Measurements from ENCODE around the gene SOCS3.

SOCS3 gene

DNA sequence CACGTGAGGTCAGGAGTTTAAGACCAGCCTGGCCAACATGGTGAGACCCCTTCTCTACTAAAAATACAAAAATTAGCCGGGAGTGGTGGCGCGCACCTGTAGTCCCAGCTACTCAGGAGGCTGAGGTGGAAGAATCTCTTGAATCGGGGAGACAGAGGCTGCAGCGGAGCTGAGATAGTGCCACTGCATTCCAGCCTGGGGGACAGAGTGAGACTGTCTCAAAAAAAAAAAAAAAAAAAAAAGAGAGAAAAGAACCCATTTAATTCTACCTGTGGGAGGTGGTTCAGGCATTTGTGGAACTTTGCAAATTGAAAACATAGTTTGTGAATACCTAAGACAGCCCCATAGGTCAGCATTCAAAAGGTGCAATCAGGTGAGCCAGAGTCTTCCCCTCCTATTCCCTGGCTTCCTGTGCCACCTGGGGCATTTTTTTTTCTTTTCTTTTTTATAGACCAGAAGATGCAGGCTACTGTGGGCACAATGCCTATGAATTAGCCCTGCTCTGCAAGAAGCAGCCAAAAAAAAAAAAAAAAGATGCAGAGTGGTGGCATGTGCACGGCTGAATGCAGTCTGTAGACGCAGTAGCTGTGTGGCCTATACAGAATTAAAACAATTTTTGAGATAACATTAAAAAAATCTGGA lies 9.1 kb upstream of the SOCS3 start:
- no peak for DNase-seq (ENCODE audit: low read depth in 2 of 3, low spot score in 2 of 3)

DNA sequence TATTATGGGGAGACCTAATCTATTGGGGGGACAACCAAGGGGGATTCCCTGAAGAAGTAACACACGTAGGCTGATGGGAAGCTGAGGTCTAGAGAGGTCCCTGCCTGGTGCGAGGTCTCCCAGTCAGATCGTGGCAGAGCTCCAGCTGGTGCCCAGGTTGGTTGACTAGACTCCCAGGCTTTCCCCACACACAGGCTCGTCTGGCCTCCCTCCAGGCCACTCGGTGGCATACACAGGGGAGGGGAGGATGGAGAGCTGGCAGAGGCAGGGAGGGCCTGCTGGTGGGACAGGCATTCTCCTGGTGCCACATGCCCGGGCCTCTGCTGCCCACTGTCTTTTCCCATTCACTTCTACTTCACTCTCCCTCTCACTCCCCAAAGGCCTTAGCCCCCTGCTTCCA lies 8.5 kb upstream of the SOCS3 start:
- DNase-seq (ENCODE audit: low read depth in 2 of 3, low spot score in 2 of 3), result no peak

DNA sequence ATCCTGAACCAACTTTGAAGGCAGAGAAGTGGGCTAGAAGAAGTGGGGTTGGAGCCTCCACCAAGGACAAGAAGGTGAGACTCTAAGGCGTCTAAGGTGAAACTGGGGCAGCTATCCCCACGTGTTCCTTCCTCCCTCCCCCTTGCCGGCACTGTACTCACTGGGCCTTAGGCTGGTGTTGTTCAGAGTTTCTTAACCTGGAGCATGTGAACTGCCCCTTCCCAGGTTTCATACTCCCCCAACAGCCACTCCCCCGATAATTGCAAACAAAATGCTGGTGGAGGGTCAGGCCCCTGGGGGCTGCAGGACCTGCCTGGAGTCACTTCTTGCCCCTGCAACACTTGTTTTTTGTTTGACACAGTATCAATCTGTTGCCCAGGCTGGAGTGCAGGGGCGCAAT lies 7.3 kb upstream of the SOCS3 start:
- DNase-seq (ENCODE audit: low read depth in 2 of 3, low spot score in 2 of 3), result no peak

DNA sequence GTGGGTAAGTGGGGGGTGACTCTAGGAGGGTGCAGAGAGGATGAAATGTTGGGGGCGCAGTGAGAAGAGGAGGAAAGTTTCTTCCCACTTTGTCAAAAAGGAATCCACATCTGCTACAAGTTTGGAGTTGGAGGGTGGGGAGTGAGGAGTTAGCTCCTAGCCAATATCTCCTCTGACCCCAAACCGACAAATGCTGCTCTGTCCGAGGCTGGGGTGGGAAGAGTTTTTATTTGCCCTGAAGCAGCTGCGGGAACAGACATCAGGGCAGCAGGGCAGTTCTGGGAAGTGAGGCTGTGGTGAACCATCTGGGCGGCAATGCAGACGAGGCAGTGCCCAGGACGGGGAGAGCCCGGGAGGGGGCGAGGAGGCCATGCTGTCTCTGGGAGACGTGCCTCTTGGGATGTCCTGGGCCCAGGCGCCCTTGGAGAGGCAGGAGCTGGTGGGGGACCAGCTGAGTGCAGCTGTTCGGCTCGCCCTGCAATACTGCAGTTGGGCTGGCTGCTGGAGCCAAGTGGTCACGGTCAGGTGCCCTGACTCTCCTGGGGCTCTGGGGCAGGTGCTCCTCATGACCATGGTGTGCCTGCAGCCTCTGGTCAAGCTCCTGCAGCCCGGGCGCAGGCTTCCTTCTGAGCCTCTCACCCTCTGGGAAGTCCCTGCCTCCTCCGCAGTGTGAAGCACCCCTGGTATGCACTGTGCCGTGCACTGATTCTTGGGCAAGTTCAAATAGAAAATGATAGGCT lies 6.4 kb upstream of the SOCS3 start:
- DNase-seq (ENCODE audit: low read depth in 2 of 3, low spot score in 2 of 3), result no peak

DNA sequence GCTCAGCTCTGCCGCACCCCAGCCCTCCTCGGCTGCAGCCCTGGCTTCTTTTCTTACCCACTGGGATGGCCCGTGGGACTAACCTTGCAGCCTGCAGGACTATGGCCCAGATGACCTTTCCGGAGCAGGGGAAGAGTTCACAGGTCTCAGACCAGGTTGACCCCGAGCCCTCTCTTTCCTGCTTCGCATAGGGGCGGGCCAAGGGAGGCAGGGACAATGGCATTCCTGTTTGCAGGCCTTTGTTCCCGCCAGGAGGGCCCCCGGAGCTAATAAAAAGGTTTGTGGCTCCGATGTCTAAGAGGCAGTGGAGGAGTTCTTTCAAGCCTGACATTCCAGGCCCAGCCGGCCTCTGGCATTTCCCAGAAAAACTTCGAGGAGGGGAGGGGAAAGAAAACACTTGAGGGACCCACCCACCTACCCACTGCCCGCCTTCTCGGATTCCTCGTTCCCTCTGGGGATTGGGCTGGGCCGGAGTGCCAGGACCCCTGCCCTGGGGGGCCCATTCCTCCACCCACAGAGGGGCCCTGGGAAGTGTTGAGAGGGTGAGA lies 5.8 kb upstream of the SOCS3 start:
- DNase-seq (ENCODE audit: low read depth in 2 of 3, low spot score in 2 of 3), result no peak

DNA sequence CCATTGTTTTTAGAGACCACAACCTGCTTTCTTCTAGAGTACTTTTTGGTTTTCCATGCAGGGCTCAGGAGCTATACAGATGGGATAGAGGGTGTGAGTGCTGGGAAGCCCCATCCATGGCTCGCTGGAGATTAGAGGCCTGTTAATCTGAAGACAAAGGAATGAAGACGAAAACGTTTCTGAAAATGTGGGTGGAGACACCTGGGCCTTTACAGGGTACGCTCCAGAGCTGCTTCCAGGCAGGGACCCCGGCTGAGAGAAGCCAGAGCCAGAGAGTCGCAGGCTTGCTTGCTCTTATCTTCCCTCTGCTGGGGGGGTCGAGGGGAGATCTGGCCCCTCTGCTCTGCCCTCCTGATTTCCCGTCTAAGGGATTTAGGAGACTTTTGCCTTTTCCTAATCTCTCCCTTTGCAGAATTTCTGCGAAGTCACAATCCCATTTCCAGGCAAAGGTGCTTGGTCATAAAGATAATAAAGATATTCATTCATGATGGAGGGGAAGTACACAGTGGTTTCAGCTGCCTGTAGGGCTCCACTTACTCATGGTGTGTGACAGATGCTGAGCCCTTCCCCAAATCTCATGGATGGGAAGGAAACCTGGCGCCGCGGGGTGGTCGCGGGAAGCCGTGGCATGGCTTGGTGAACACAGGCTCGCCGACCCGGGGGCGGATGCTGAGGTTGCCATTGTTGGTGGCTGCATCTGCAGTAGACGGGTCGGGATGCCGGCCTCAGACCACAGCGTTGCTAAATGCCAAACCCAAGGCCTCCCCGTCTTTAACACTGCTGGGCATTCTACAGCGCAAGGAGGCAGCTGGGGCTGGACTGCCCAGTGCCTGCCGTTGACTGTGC lies 4.8 kb upstream of the SOCS3 start:
- no peak for DNase-seq (ENCODE audit: low read depth in 2 of 3, low spot score in 2 of 3)

DNA sequence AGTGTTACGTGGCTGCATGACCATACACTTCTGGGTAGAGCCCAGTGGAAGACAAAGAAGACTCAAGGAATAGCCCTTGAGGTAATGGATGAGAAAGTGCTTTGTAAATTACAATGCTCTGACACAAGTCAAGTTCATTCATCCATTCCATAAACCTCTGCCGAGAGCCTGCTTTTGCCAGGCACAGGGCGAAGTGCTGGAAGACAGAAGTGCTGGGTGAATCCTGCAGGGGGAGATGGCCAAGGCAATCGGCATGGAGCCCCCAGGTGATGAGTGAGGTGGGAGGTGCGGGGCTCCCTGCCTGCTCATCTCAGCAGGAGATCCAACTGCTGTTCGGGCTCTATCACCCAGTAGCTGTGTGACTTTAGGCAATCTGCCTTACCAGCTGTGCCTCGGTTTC lies 2.8 kb upstream of the SOCS3 start:
- no peak for DNase-seq (ENCODE audit: low read depth in 2 of 3, low spot score in 2 of 3)

DNA sequence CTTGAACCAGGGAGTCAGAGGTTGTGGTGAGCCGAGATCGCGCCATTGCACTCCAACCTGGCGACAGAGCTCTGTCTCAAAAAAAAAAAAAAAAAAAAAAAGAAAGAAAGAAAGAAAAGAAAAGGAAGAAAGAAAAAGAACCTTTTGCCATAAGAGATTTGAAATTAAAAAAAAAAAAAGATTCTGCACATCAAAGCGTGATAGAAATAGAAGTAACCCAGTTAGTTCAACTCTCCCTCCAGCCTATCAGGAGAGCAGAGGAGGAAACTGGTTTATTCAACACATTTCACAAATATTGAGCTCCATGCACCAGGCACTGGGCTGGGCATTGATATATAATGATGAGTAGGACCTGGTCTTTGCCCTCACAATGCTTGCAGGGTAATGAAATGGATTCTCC lies 2.4 kb upstream of the SOCS3 start:
- no peak for DNase-seq (ENCODE audit: low read depth in 2 of 3, low spot score in 2 of 3)

DNA sequence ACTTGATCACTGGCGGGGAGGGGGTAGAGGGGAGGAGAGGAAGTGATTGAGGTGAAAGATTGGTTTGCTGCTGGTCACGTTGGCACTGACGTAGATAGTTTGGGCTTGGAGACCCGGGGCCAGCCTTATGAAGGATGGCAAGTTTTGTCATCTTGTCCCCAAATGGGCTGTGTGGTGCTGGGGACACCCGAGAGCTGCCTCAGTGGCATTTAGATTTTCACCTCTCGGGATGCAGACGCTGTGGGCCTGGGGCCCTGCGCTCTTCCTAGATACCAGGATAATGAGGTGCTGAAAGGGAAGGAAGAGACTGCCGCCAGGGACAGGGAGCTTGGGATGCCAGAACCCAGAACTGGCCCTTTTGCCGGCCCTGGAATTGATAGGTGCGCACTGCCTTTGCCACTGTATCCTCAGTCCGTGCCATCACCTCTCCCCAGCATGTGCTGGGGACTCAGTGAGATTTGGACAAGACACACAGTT lies 1.4 kb upstream of the SOCS3 start:
- no peak for DNase-seq (ENCODE audit: low read depth in 2 of 3, low spot score in 2 of 3)

DNA sequence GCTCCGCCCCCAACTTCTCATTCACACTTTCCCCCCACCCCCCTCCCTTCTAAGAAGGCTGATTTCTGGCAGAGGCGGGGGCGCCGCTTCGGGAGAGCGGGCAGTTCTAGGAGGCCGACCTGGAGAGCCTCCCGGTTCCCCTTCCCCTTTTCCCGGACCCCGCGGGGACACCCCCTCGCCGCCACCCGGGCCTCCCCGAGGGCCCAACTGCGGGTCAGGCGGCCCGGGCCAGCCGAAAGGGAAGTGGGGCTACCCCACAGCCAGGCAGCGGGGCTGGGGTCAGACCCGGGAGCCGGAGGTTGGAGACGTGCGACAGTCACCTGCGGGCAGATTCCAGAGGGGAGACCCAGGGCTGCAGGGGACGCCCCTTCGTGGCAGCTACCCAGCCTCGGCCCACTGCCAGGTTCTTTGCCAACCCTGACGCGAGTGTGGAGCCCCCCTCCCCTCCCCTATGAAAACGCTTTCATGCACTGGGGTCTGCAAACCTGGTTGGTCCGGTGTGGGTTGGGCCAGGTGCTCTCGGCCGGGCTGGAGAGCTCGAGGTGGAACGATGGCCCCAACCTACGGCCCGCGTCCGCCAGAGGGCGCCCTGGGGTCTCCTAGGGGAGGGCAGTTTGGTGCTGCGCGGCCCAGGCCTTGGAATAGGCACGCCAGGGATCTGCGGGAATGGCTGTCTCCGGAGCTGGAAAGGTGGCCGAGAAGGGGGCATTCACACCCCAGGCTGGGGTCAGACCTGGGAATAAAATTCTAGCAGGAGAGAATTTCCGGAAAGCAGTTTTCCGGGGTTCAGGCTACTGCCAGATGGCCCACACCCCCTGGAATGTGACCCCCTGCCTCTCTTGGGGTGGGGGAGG lies 721 bp upstream of the SOCS3 start:
- peak; percentile 80 to 99 (median 99) for DNase-seq (ENCODE audit: low read depth in 2 of 3, low spot score in 2 of 3)

DNA sequence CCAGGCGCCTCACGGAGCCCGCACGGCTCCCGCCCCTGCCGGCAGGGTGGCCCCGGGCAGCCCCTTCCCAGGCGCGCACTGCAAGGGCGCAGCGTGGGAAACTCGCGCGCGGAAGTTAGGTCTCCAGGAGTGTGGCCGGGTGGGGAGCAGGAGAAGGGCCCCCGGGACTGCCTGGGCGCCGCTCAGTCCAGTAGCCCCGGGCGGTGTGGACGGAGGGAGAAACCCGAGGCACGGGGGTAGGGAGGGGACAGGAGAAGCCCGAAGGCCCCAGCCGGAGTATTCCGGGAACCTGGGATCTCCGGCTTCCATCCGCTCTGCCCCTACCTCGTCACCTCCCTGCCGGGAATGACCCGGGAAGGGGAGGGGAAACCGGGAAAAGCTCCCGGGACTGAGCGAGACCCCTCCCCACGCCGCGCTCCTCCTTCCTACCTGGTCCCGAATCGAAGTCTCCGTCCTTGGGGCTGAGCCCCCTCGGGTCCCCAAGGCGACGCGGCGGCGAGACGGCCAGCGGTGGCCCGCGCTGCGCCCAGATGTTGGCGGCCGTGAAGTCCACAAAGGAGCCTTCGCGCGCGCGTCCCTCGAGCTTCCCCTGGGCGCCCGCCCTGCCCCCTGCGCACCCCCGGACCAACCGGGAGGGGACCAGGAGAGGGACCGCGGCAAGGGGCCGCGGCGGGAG lies 418 bp downstream of the SOCS3 start:
- no peak for DNase-seq (ENCODE audit: low read depth in 2 of 3, low spot score in 2 of 3)

DNA sequence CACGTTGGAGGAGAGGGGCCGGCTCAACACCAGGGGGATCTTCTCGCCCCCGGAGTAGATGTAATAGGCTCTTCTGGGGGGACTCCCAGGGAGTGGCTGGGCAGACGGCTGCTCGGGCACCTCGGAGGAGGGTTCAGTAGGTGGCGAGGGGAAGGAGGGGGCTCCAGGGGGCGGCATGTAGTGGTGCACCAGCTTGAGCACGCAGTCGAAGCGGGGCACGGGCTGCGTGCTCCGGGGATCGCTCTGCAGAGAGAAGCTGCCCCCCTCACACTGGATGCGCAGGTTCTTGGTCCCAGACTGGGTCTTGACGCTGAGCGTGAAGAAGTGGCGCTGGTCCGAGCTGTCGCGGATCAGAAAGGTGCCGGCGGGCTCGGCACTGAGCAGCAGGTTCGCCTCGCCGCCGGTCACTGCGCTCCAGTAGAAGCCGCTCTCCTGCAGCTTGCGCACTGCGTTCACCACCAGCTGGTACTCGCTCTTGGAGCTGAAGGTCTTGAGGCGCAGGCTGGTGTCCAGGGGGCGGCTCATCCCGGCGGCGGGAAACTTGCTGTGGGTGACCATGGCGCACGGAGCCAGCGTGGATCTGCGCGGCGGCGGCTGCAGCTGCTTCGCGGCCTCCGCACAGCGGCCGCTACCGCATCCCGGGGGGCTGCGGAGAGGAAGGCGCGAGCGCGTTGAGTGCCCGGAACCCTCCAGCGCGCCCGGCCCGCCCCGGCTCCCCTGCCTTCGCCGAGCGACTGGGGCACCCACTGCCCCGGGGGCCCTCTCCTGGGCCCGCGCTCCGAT lies 1.1 kb downstream of the SOCS3 start:
- DNase-seq (ENCODE audit: low read depth in 2 of 3, low spot score in 2 of 3), result no peak

DNA sequence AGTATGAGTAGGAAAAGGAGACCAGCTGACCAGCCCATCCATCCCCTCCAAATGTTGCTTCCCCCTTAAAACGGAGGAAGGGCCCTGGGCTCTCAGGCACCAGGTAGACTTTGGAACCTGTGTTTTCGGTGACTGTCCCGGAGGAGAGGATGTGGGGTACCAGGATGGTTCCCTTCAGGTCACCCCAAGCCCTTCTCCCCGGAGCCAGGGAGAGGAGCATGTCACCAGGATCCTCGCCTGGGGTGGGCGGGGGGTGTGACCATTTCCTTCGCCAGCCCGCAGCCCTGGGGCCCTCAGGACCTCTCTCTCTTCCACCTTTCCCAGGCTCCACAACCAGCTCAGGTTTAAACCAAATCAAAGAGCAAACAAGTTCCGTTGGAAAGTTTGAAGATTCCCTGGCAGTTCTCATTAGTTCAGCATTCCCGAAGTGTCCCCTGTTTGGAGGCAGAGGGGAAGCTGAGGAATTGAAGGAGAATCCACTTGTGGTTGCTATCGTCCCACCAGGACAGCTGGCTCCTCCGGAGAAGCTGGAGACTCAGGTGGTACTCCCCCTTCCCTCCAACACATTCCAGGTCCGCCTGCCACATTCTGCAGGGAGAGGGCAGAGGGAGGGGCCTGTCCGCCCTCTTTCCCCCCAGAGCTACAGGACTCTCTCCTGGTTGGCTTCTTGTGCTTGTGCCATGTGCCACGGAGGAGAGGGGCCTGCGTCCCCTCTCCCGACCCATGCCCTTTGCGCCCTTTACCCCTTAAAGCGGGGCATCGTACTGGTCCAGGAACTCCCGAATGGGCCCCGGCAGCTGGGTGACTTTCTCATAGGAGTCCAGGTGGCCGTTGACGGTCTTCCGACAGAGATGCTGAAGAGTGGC lies 2.0 kb downstream of the SOCS3 start:
- no peak for DNase-seq (ENCODE audit: low read depth in 2 of 3, low spot score in 2 of 3)

DNA sequence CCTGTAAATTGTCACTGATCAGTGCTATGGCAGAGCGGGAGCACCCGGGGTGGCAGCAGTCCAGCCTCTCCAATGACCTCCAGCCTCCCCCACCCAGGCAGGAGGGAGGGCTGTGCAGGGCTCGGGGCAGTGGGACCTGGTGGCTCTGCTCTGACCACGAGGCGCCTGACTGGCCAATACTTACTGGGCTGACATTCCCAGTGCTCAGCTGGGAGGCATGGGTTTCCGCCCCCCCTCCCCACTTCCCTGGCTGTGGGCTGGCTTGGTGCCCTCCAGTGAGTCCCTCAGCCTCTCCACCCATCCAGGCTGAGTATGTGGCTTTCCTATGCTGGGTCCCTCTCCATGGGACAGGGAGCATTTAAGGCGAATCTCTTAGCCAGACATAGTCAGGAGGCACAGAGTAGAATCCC lies 2.7 kb downstream of the SOCS3 start:
- no peak for DNase-seq (ENCODE audit: low read depth in 2 of 3, low spot score in 2 of 3)

DNA sequence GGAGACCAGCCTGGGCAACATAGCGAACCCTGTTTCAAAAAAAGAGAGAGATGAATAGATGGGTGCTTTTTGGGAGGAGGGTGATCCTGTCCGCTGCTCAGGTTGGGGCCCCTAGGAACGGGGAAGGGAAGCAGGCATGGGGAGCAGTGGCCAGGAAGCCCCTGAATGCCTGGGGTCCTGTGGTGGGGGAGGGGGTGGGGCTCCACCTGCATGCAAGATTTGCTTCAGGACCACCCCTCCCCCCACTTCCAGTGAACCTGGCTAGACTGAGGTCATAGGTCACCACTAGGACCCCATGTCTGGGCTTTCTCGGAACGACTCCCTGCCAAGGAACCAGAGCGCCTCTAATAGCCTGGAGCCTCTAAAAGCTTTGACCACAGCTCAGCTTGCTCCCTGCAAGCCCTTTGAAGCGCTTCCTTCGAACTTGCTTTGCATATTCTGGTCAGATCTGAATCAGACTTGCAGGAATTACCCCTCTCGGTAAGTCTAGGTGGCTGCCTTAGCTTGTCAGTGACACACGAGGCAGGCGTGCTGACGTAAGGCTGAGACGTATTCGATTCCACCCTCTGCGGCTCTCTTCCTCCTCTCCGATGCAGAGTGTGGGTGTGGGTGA lies 3.7 kb downstream of the SOCS3 start:
- peak in 2 of 3 experiments; percentile 68 to 75 for DNase-seq (ENCODE audit: low read depth in 2 of 3, low spot score in 2 of 3)

DNA sequence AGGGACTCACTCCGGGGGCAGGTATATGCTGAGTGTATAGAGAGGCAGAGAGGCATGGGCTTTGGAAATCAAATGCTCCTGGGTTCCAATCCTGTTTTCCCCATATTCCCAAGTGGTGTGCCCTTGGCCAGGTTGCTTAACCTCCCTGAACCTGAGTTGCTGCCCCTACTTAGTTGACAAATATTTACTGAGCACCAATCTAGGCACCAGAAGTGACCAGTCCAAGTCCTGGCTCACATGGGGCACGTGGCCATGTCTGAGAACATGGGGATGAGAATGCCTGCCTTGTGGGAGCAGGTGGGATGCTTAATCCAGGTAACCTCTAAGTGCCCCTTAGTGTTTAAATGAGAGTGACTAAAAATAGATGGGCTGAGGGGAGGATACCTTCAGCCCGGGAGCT lies 4.2 kb downstream of the SOCS3 start:
- DNase-seq (ENCODE audit: low read depth in 2 of 3, low spot score in 2 of 3), result no peak

DNA sequence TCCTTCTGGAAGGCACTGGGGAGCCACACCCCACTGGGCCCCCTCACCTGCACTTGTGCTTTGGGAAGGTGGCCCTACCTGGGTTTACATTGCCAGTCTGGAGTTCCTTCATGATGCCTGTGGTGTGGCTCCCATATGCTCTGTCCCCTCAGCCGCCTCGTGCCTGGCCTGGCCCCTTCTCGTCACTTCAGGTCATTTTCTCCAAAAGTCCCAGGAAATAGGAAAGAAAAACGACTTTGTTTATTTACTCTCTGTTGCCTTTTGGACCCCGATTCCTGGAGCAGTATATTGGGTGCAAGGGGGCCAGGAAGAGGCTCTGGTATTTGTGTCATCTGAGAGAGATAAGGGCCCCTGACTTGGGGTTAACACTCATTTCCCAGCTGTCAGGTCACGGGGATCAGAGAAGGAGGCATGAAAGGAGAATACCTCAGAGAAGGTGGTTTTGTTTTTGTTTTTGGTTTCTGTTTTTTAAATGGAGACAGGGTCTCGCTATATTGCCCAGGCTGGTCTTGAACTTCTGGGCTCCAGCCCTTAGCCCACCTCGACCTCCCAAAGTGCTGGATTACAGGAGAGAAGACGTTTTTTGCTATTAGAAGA lies 4.7 kb downstream of the SOCS3 start:
- DNase-seq (ENCODE audit: low read depth in 2 of 3, low spot score in 2 of 3), result no peak

DNA sequence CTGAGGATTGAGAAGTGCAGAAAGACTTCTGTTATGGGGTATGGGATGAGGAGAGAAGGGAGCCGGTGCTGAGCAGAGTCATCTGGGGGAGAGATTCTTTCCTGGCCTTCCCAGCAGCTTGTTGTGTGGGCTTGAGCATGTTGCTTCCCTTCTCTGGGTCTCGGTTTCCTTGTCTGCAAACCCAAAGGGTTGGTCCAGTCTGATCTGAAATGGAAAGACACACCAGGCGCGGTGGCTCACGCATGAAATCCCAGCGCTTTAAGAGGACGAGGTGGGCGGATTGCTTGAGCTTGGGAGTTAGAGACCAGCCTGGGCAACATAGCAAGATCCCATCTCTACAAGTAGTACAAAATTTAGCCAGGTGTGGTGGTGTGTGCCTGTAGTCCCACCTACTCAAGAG lies 6.0 kb downstream of the SOCS3 start:
- DNase-seq (ENCODE audit: low read depth in 2 of 3, low spot score in 2 of 3), result no peak
